GM10266 (cell line): ENCODE results near the gene NCAM1.

Experiments
- DNase-seq: peaks from one replicate; pipeline ENCODE4 v3.0.0; 2012; ENCODE audit errors: extremely low spot score
- TF ChIP-seq, protein P1 (sequence below): IDR thresholded peaks from 2 replicates; pipeline ENCODE4 v1.5.1; 2012; ENCODE audit warnings: mild to moderate bottlenecking, low read depth; ENCODE audit not compliant: control insufficient read depth, insufficient read depth; ENCODE audit errors: missing control alignments

Gene NCAM1

DNA sequence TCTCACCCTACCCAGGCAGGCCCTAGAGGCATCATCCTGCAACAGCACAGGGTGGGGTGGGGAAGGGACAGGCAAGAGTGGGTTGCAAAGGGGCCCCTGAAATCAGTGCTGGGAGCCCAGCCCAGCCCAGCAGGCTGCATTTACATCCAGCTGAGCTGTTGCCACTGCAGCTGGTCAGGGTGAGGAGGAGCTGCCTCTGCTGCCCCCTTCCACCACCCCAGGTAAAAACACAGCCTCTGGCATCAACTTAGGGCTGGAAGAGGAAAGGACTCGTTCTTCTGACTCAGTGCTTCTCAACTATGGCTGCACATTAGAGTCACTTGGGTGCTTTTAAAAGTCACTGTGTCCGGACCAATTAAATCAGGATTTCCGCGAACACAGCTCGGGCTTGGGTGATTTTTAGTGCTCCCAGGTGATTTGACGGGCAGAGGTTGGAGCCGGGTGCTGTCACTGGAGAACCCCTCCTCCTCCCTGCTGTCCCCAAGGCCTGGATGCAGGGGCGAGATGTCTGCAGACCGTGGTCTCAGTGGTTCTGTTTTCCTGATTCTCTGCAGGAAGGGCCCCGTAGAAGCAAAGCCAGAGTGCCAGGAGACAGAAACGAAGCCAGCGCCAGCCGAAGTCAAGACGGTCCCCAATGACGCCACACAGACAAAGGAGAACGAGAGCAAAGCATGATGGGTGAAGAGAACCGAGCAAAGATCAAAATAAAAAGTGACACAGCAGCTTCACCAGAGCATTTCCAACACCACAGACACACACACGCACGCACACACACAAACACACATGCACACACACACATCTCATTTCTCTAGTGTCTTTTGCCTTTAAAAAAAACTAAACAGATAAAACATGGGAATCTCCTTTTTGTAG lies 313.7 kb downstream of the NCAM1 start:
- TF ChIP-seq, protein P1, sequence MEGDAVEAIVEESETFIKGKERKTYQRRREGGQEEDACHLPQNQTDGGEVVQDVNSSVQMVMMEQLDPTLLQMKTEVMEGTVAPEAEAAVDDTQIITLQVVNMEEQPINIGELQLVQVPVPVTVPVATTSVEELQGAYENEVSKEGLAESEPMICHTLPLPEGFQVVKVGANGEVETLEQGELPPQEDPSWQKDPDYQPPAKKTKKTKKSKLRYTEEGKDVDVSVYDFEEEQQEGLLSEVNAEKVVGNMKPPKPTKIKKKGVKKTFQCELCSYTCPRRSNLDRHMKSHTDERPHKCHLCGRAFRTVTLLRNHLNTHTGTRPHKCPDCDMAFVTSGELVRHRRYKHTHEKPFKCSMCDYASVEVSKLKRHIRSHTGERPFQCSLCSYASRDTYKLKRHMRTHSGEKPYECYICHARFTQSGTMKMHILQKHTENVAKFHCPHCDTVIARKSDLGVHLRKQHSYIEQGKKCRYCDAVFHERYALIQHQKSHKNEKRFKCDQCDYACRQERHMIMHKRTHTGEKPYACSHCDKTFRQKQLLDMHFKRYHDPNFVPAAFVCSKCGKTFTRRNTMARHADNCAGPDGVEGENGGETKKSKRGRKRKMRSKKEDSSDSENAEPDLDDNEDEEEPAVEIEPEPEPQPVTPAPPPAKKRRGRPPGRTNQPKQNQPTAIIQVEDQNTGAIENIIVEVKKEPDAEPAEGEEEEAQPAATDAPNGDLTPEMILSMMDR = no peak
- DNase-seq = no peak

- DNase-seq = no peak
- TF ChIP-seq, protein P1 = no peak
These were observed 314.4 kb downstream of the NCAM1 start for GRCh38 chr11:113275602-113276001.

DNA sequence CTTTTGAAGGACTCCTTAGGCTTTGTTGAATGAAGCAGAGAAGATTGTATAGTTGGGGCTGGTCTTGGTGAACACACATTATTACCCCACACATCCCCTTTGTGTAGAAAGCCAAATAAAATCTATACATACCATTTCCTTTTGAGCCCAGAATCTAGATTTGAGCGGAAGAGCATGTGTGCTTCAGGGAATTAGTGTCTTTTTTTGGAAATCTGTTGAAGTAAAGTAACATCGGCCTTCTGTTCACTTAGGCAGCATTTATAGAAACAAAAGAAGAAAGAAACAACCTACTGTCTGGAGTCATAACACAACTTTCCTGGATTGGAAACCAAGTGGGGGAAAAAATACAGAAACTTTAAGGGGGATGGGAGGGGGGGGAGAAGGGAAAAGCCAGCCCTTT lies 315.2 kb downstream of the NCAM1 start:
- DNase-seq = no peak
- TF ChIP-seq, protein P1 = no peak

DNA sequence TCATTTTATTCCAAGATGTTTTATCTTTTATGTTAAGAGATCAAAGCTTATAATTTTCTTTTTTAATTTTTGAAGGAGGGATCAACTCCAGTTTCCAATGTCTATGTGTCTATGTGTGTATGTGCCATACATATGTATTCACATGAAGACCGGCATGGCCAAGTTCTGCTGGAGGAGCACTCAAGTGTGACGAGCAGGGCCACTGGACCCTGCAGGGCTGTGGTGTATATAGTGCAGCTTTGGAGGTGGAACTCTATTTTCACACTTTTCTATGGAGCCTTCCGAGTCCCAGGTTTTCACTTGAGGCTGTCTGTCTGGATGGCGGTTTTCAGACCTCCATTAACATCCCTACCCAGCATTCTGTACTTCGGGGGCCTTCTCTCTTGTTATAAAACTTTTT lies 316.7 kb downstream of the NCAM1 start:
- DNase-seq = no peak
- TF ChIP-seq, protein P1 = no peak

- TF ChIP-seq, protein P1 = no peak
- DNase-seq = no peak
These were observed 317.3 kb downstream of the NCAM1 start for GRCh38 chr11:113278481-113278880.

- TF ChIP-seq, protein P1 = no peak
- no peak for DNase-seq
These were observed 317.7 kb downstream of the NCAM1 start for GRCh38 chr11:113278925-113279324.

DNA sequence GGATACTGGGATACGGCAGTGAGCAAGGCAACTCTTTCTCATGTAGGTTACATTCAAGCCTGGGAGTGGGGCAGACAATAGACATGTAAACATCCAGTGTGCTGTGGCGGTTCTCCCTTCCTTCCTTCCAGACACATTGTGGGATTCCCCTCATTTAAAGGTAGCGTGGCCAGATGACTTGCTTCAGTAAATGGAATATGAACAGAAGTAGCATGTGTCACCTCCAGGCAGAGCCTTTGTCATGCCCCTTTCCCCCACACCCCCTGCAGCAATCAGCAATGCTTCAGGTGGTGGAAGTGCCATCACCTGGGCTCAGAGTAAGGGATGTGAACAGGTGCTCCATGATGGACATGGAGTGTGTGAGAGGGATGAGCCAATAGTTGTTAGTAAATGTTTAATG lies 318.4 kb downstream of the NCAM1 start:
- DNase-seq = no peak
- TF ChIP-seq, protein P1 = no peak
